GM19455 (cell line): ENCODE measurements around the gene C16orf86.

ENCODE experiments used
- ATAC-seq: cut with Tn5 transposase; IDR thresholded peaks from one replicate; pipeline ENCODE4 v1.9.1; 2021; ENCODE audit not compliant: unreplicated experiment

The C16orf86 gene

GRCh38 chr16:67665598-67665997 is 1.0 kb upstream of the C16orf86 start:
- ATAC-seq: no peak

- ATAC-seq: no peak
Observed at GRCh38 chr16:67666032-67666551, 522 bp upstream of the C16orf86 start.

- ATAC-seq: no peak
Observed at GRCh38 chr16:67667453-67667816, 821 bp downstream of the C16orf86 start.

GRCh38 chr16:67667817-67668494 is 1.3 kb downstream of the C16orf86 start:
- ATAC-seq: peak; percentile 53

GRCh38 chr16:67668495-67669157 is 2.0 kb downstream of the C16orf86 start:
- ATAC-seq: no peak

GRCh38 chr16:67669499-67670101 is 3.0 kb downstream of the C16orf86 start:
- no peak for ATAC-seq

GRCh38 chr16:67672306-67672705 is 5.7 kb downstream of the C16orf86 start:
- ATAC-seq: no peak

- ATAC-seq: no peak
Observed at GRCh38 chr16:67672739-67673662, 6.4 kb downstream of the C16orf86 start.

- ATAC-seq: no peak
Observed at GRCh38 chr16:67673712-67674580, 7.3 kb downstream of the C16orf86 start.

GRCh38 chr16:67674851-67675578 is 8.4 kb downstream of the C16orf86 start:
- no peak for ATAC-seq

- ATAC-seq: no peak
Observed at GRCh38 chr16:67675579-67675935, 8.9 kb downstream of the C16orf86 start.

- no peak for ATAC-seq
Observed at GRCh38 chr16:67675999-67676398, 9.4 kb downstream of the C16orf86 start.

- no peak for ATAC-seq
Observed at GRCh38 chr16:67676516-67676915, 9.9 kb downstream of the C16orf86 start.

GRCh38 chr16:67676939-67677338 is 10.3 kb downstream of the C16orf86 start:
- no peak for ATAC-seq

- no peak for ATAC-seq
Observed at GRCh38 chr16:67677712-67678111, 11.1 kb downstream of the C16orf86 start.

- no peak for ATAC-seq
Observed at GRCh38 chr16:67678354-67679023, 11.9 kb downstream of the C16orf86 start.

- ATAC-seq: no peak
Observed at GRCh38 chr16:67679935-67680897, 13.6 kb downstream of the C16orf86 start.

- ATAC-seq: no peak
Observed at GRCh38 chr16:67683767-67684166, 17.2 kb downstream of the C16orf86 start.
